GM23338 (cell line): ENCODE measurements around the gene BLOC1S3. TPM values are rescaled to one million over a fixed set of nuclear protein-coding genes. Genes with fewer than 3 reads are reported as not detected.

Source experiments
- ATAC-seq: fragments of 200-7000 bp; cut with Tn5 transposase; 3 replicates; pipeline ENCODE4 v1.9.1; 2020
- DNase-seq: peaks from one replicate; pipeline ENCODE4 v3.0.0-alpha.2; 2015; ENCODE audit warnings: low spot score
- H2AFZ ChIP-seq: fragments of 200-600 bp; sonication (generic); 2 replicates; pipeline ENCODE4 v1.8.0; 2016; ENCODE audit warnings: antibody characterized with exemption, mild to moderate bottlenecking, moderate library complexity
- H3F3A ChIP-seq: fragments of 200-600 bp; sonication (generic); replicated peaks from 2 replicates; pipeline ENCODE4 v1.8.0; 2017; ENCODE audit warnings: antibody characterized with exemption, mixed run types, low read depth
- H3K27ac ChIP-seq: fragments of 200-600 bp; sonication (generic); 2 replicates; pipeline ENCODE4 v1.6.1; 2016; ENCODE audit warnings: low read depth
- H3K27me3 ChIP-seq: fragments of 200-600 bp; sonication (generic); 2 replicates; pipeline ENCODE4 v1.8.0; 2016; ENCODE audit warnings: mild to moderate bottlenecking, mixed run types, moderate library complexity; ENCODE audit not compliant: insufficient read depth
- H3K36me3 ChIP-seq: fragments of 200-600 bp; sonication (generic); 2 replicates; pipeline ENCODE4 v1.8.0; 2016; ENCODE audit warnings: mild to moderate bottlenecking; ENCODE audit not compliant: insufficient read depth
- H3K4me1 ChIP-seq: fragments of 200-600 bp; sonication (generic); 2 replicates; pipeline ENCODE4 v1.8.0; 2016; ENCODE audit warnings: mild to moderate bottlenecking, moderate library complexity; ENCODE audit not compliant: insufficient read depth
- H3K4me2 ChIP-seq: fragments of 200-600 bp; sonication (generic); 2 replicates; pipeline ENCODE4 v1.7.1; 2017; ENCODE audit warnings: mixed run types
- H3K4me3 ChIP-seq: fragments of 200-600 bp; sonication (generic); 2 replicates; pipeline ENCODE4 v1.6.1; 2016; ENCODE audit warnings: mixed run types
- H3K79me2 ChIP-seq: fragments of 200-600 bp; sonication (generic); replicated peaks from 2 replicates; pipeline ENCODE4 v1.8.0; 2017; ENCODE audit warnings: mild to moderate bottlenecking; ENCODE audit not compliant: insufficient read depth
- H3K9me2 ChIP-seq: fragments of 200-600 bp; sonication (generic); 2 replicates; pipeline ENCODE4 v1.8.0; 2017; ENCODE audit not compliant: insufficient read depth
- H4K20me1 ChIP-seq: fragments of 200-600 bp; sonication (generic); replicated peaks from 2 replicates; pipeline ENCODE4 v1.8.0; 2017; ENCODE audit warnings: mild to moderate bottlenecking; ENCODE audit not compliant: insufficient read depth
- H3K27ac Mint-ChIP-seq: 2 replicates; pipeline ENCODE4 v1.8.0; 2020; ENCODE audit warnings: inconsistent platforms, mild to moderate bottlenecking, moderate library complexity, mixed read lengths
- H3K27me3 Mint-ChIP-seq: 3 replicates; pipeline ENCODE4 v1.8.0; 2022; ENCODE audit warnings: low read depth, mild to moderate bottlenecking, moderate library complexity, mixed read lengths, inconsistent platforms; ENCODE audit not compliant: insufficient read depth, poor library complexity
- H3K36me3 Mint-ChIP-seq: 3 replicates; pipeline ENCODE4 v1.8.0; 2021; ENCODE audit warnings: low read depth, mild to moderate bottlenecking, inconsistent platforms, moderate library complexity, mixed read lengths
- H3K4me1 Mint-ChIP-seq: 3 replicates; pipeline ENCODE4 v1.8.0; 2020; ENCODE audit warnings: mild to moderate bottlenecking, inconsistent platforms, mixed read lengths
- H3K4me3 Mint-ChIP-seq: 3 replicates; pipeline ENCODE4 v1.8.0; 2021; ENCODE audit warnings: moderate library complexity, mild to moderate bottlenecking, inconsistent platforms, mixed read lengths
- H3K9me3 Mint-ChIP-seq: 3 replicates; pipeline ENCODE4 v1.8.0; 2020; ENCODE audit warnings: moderate library complexity, mild to moderate bottlenecking, inconsistent platforms, mixed read lengths
- CREB1 ChIP-seq: fragments of 250-450 bp; sonication (Bioruptor Pico); IDR thresholded peaks from 2 replicates; pipeline ENCODE4 v1.5.0; 2020; ENCODE audit warnings: low read depth, mild to moderate bottlenecking, moderate library complexity
- EZH2 ChIP-seq: fragments of 200-600 bp; sonication (generic); IDR thresholded peaks from one replicate; pipeline ENCODE4 v1.8.0; 2017; ENCODE audit warnings: antibody characterized with exemption, mild to moderate bottlenecking, low read depth; ENCODE audit not compliant: unreplicated experiment
- EZH2phosphoT487 ChIP-seq: fragments of 200-600 bp; sonication (generic); IDR thresholded peaks from one replicate; pipeline ENCODE4 v1.8.1; 2018; ENCODE audit warnings: antibody characterized with exemption; ENCODE audit not compliant: unreplicated experiment
- NANOG ChIP-seq: IDR thresholded peaks from 2 replicates; pipeline ENCODE4 v1.6.1; 2016; ENCODE audit warnings: antibody characterized with exemption, borderline replicate concordance
- STAT1 ChIP-seq: IDR thresholded peaks from one replicate; pipeline ENCODE4 v1.6.1; 2016; ENCODE audit warnings: antibody characterized with exemption; ENCODE audit not compliant: unreplicated experiment
- polyA plus RNA-seq: library from polyadenylated mRNA; unstranded; fragments of >200 nt; fragmentation: Nextera tagmentation; extraction: Ambion mirVana; gene quantifications from 2 replicates; pipeline ENCODE4 v1.2.1, GENCODE V29; 2016
- total RNA-seq: library from RNA; depleted of rRNA; stranded (reverse); fragments of >200 nt; shearing (Covaris generic); gene quantifications from 2 replicates; pipeline ENCODE4 v1.2.3, GENCODE V29; 2014
- TF ChIP-seq, protein P1 (sequence below): fragments of 250-450 bp; sonication (Bioruptor Pico); IDR thresholded peaks from 2 replicates; pipeline ENCODE4 v1.5.0; 2020; ENCODE audit warnings: mild to moderate bottlenecking, moderate library complexity

Gene BLOC1S3
- total and polyA plus RNA-seq, 2 experiments from 2014 or later: 2.5 to 15.9 TPM

DNA sequence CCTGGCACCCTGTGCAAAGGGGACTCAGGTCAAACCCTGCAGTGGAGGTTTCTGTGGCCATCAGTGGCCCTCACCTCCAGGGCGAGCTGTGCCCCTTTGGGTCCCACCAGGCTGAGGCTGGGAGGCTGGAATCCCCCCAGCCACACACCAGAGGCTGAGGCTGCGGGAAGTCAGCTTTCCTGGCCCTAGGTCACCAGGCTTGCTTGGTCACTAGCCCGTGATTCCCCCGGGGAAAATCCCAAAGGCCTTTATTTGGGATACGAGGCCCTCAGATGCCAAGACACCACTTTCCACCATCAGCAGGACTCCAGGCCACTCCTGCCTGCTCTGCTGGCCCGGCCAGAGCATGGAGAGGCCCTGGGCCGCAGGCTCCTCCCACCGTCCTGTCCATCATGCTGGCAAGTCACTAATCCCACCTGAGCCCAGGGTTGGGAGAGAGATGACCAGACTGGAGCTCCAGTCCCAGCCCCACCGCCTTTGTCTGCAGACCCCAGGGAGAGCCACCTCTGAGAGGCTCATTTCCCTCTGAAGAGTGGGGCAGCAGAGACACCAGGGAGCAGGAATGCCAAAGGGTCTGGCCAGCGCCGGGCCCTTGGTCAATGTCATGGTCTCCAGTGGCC is 22.5 kb upstream of the BLOC1S3 start:
- H3K36me3 Mint-ChIP-seq: no peaks in the 10 kb centered on the region; the same call in 2 of the 3 replicates
- peak; percentile 3; the same call in 1 of the 3 replicates for ATAC-seq
- no peak overlapping the region for H3K27ac Mint-ChIP-seq
- DNase-seq: peak; percentile 54
- H3F3A ChIP-seq: 0 out of 2 replicates have a peak, but pooled peaks cover 6% of the 10 kb centered on the region
- H2AFZ ChIP-seq: no peak overlapping the region
- no peaks in the 10 kb centered on the region; the same call in 1 of the 2 replicates for H4K20me1 ChIP-seq
- H3K9me2 ChIP-seq: no peaks in the 10 kb centered on the region
- peaks cover 19% of the 10 kb centered on the region for H3K4me1 Mint-ChIP-seq
- no peaks in the 10 kb centered on the region; the same call in 1 of the 2 replicates for H3K4me1 ChIP-seq
- H3K4me3 ChIP-seq: no peak overlapping the region
- TF ChIP-seq CREB1 (no peak), STAT1 (no peak), EZH2phosphoT487 (no peak)
- TF ChIP-seq, protein P1, sequence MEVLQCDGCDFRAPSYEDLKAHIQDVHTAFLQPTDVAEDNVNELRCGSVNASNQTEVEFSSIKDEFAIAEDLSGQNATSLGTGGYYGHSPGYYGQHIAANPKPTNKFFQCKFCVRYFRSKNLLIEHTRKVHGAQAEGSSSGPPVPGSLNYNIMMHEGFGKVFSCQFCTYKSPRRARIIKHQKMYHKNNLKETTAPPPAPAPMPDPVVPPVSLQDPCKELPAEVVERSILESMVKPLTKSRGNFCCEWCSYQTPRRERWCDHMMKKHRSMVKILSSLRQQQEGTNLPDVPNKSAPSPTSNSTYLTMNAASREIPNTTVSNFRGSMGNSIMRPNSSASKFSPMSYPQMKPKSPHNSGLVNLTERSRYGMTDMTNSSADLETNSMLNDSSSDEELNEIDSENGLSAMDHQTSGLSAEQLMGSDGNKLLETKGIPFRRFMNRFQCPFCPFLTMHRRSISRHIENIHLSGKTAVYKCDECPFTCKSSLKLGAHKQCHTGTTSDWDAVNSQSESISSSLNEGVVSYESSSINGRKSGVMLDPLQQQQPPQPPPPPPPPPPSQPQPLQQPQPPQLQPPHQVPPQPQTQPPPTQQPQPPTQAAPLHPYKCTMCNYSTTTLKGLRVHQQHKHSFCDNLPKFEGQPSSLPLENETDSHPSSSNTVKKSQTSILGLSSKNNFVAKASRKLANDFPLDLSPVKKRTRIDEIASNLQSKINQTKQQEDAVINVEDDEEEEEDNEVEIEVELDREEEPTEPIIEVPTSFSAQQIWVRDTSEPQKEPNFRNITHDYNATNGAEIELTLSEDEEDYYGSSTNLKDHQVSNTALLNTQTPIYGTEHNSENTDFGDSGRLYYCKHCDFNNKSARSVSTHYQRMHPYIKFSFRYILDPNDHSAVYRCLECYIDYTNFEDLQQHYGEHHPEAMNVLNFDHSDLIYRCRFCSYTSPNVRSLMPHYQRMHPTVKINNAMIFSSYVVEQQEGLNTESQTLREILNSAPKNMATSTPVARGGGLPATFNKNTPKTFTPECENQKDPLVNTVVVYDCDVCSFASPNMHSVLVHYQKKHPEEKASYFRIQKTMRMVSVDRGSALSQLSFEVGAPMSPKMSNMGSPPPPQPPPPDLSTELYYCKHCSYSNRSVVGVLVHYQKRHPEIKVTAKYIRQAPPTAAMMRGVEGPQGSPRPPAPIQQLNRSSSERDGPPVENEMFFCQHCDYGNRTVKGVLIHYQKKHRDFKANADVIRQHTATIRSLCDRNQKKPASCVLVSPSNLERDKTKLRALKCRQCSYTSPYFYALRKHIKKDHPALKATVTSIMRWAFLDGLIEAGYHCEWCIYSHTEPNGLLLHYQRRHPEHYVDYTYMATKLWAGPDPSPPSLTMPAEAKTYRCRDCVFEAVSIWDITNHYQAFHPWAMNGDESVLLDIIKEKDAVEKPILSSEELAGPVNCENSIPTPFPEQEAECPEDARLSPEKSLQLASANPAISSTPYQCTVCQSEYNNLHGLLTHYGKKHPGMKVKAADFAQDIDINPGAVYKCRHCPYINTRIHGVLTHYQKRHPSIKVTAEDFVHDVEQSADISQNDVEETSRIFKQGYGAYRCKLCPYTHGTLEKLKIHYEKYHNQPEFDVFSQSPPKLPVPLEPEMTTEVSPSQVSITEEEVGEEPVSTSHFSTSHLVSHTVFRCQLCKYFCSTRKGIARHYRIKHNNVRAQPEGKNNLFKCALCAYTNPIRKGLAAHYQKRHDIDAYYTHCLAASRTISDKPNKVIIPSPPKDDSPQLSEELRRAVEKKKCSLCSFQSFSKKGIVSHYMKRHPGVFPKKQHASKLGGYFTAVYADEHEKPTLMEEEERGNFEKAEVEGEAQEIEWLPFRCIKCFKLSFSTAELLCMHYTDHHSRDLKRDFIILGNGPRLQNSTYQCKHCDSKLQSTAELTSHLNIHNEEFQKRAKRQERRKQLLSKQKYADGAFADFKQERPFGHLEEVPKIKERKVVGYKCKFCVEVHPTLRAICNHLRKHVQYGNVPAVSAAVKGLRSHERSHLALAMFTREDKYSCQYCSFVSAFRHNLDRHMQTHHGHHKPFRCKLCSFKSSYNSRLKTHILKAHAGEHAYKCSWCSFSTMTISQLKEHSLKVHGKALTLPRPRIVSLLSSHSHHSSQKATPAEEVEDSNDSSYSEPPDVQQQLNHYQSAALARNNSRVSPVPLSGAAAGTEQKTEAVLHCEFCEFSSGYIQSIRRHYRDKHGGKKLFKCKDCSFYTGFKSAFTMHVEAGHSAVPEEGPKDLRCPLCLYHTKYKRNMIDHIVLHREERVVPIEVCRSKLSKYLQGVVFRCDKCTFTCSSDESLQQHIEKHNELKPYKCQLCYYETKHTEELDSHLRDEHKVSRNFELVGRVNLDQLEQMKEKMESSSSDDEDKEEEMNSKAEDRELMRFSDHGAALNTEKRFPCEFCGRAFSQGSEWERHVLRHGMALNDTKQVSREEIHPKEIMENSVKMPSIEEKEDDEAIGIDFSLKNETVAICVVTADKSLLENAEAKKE (CRISPR knock-in tag): no peak
- no peak overlapping the region for H3K4me3 Mint-ChIP-seq
- H3K27me3 ChIP-seq: peaks cover 43% of the 10 kb centered on the region
- H3K4me2 ChIP-seq: no peak overlapping the region
- no peaks in the 10 kb centered on the region for H3K36me3 ChIP-seq
- peaks cover 10% of the 10 kb centered on the region; the same call in 2 of the 3 replicates for H3K9me3 Mint-ChIP-seq
- no peaks in the 10 kb centered on the region for H3K79me2 ChIP-seq
- H3K27me3 Mint-ChIP-seq: peaks cover 53% of the 10 kb centered on the region
- no peak overlapping the region for H3K27ac ChIP-seq

DNA sequence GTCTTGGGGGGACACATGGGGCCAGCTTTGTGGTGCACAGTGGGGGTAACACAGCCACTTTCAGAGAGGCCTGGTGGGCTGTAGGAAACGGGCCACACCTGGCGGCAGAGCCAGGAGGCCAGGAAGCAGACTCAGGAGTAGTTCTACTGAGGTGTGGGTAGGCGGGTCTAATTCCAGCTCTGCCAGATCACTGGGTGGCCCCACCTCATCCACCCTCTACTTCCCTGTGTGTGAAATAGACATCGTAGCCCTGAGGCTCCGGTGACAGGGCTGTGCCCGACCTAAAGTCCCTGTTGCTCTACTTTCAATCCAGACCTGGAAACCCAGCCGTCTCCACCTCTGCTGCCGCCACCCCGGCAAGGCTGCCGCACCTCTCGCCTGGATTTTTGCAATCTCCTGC is 21.8 kb upstream of the BLOC1S3 start:
- Histone ChIP-seq H3K27me3 (peaks cover 37% of the 10 kb centered on the region), H3F3A (0 out of 2 replicates have a peak, but pooled peaks cover 6% of the 10 kb centered on the region), H3K79me2 (no peaks in the 10 kb centered on the region), H3K4me1 (no peaks in the 10 kb centered on the region; the same call in 1 of the 2 replicates), H2AFZ (no peak overlapping the region), H3K4me3 (no peak overlapping the region), H3K36me3 (no peaks in the 10 kb centered on the region), H4K20me1 (no peaks in the 10 kb centered on the region; the same call in 1 of the 2 replicates), H3K27ac (no peak overlapping the region), H3K4me2 (no peak overlapping the region), H3K9me2 (no peaks in the 10 kb centered on the region)
- Mint-ChIP-seq H3K9me3 (peaks cover 7% of the 10 kb centered on the region; the same call in 2 of the 3 replicates), H3K4me3 (no peak overlapping the region; the same call in 2 of the 3 replicates), H3K27ac (no peak overlapping the region), H3K27me3 (peaks cover 47% of the 10 kb centered on the region), H3K36me3 (no peaks in the 10 kb centered on the region; the same call in 2 of the 3 replicates), H3K4me1 (peaks cover 19% of the 10 kb centered on the region)
- DNase-seq: no peak
- no peak for ATAC-seq
- TF ChIP-seq NANOG: no peak
- no peak for TF ChIP-seq EZH2
